Right atrium auricular region (tissue), 2 donors: ENCODE data around the gene EGFLAM. TPM values are rescaled to one million over a fixed set of nuclear protein-coding genes. Genes with fewer than 3 reads are reported as not detected.
A peak's percentile ranks its signal among the peaks of the same experiment; 100 is the strongest.

Experiments used
- DNase-seq: peaks from one replicate; pipeline ENCODE4 v3.0.0-alpha.2; 2019; ENCODE audit warnings: low spot score
- H3K27ac ChIP-seq, 2 donors: fragments of 200-600 bp; sonication (generic); 1 replicate in 1 of 2; 2 replicates in 1 of 2; pipeline ENCODE4 v1.5.1; 2016 to 2019
- H3K27me3 ChIP-seq, 2 donors: fragments of 200-600 bp; sonication (generic); one replicate each; pipeline versions ENCODE4 v1.5.1 to v1.6.0; 2017 to 2019
- H3K36me3 ChIP-seq: fragments of 200-600 bp; sonication (generic); one replicate; pipeline ENCODE4 v1.5.1; 2016
- H3K4me1 ChIP-seq, 2 donors: fragments of 200-600 bp; sonication (generic); one replicate each; pipeline versions ENCODE4 v1.5.1 to v1.6.0; 2017 to 2019
- H3K4me3 ChIP-seq, 2 donors: fragments of 200-600 bp; sonication (generic); 1 replicate in 1 of 2; 2 replicates in 1 of 2; pipeline ENCODE4 v1.5.1; 2017 to 2019; ENCODE audit warnings: mild to moderate bottlenecking in 1 of 2, moderate library complexity in 1 of 2
- H3K9me3 ChIP-seq, 2 donors: fragments of 200-600 bp; sonication (generic); one replicate each; pipeline ENCODE4 v1.5.1; 2019
- total RNA-seq, 2 donors: library from RNA; depleted of rRNA; stranded (reverse); fragments of >200 nt; gene quantifications; one replicate each; pipeline ENCODE4 v1.1.0, GENCODE V29; 2016
- TF ChIP-seq, protein P1 (sequence below), 2 donors: fragments of 200-600 bp; sonication (generic); IDR thresholded peaks; one replicate each; pipeline ENCODE4 v1.5.1; 2019; ENCODE audit warnings: antibody characterized with exemption in 2 of 2

Gene EGFLAM
- total RNA-seq, 2 donors from 2014 or later, result 2.2 to 8.8 TPM

DNA sequence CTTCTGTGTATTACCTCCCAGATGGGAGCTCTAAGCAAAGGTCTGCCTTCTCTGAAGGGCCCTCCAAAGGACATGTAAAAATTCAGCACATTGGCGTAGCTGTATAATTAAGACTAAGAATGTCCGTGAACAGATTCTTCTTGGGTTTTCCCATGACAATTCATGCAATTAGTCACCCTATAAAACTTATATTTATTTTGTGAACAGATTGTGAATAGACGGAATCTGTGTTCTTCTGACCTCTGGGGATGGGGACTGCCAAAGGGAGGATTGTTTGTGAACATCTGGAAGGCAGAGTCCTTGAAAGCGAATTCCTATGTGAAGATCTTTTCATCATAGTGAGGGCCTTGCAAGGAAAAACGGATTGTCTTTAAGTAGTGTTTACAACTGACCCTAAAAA lies 111.3 kb downstream of the EGFLAM start:
- Histone ChIP-seq H3K27ac (no peak overlapping the region), H3K27me3 (no peaks in the 10 kb centered on the region), H3K36me3 (no peaks in the 10 kb centered on the region), H3K4me3 (no peak overlapping the region), H3K9me3 (no peaks in the 10 kb centered on the region), H3K4me1 (no peaks in the 10 kb centered on the region)
- DNase-seq, result no peak
- TF ChIP-seq, protein P1, sequence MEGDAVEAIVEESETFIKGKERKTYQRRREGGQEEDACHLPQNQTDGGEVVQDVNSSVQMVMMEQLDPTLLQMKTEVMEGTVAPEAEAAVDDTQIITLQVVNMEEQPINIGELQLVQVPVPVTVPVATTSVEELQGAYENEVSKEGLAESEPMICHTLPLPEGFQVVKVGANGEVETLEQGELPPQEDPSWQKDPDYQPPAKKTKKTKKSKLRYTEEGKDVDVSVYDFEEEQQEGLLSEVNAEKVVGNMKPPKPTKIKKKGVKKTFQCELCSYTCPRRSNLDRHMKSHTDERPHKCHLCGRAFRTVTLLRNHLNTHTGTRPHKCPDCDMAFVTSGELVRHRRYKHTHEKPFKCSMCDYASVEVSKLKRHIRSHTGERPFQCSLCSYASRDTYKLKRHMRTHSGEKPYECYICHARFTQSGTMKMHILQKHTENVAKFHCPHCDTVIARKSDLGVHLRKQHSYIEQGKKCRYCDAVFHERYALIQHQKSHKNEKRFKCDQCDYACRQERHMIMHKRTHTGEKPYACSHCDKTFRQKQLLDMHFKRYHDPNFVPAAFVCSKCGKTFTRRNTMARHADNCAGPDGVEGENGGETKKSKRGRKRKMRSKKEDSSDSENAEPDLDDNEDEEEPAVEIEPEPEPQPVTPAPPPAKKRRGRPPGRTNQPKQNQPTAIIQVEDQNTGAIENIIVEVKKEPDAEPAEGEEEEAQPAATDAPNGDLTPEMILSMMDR (IDR thresholded peaks at IDR 0.05), result no peak

DNA sequence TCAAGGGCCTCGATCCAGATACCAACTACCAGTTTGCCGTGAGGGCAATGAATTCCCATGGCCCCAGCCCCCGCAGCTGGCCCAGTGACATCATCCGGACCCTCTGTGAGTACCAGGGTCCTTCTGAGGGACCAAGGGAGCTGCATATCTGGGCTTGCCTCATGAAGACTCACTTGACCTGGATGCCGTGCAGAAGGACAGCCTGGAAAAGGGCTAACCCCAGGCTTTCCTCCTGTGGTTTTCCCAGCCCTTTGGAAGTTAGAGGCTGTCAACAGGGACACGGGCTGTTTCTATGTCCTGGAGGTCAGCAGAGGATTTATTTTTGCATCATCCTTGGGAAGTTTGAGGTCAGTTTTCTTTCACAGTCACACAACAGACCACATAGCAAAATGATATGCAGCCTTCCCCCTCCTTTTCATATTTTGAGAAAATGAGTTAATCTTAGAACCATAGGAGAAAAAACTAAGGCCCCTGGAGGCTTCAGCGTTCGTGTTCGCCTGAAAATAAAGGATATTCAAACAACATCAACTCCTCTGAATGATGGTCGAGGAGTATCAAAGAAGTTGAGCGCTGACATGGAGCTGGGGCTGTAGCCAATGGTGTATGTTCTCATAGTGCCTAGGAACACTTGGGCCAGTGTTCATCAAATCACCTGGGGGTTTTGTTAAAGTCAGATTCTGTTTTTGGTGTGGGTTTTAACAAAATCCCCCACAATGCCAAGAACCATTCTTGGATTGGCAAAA lies 112.2 kb downstream of the EGFLAM start:
- H3K36me3 ChIP-seq, result no peaks in the 10 kb centered on the region
- no peak overlapping the region for H3K4me3 ChIP-seq
- H3K27me3 ChIP-seq, result no peaks in the 10 kb centered on the region
- TF ChIP-seq, protein P1 (IDR thresholded peaks at IDR 0.05), result no peak
- H3K9me3 ChIP-seq, result no peaks in the 10 kb centered on the region
- H3K27ac ChIP-seq, result peak overlapping the region in 1 of 2 donors; percentile 43
- DNase-seq, result no peak
- no peaks in the 10 kb centered on the region for H3K4me1 ChIP-seq

DNA sequence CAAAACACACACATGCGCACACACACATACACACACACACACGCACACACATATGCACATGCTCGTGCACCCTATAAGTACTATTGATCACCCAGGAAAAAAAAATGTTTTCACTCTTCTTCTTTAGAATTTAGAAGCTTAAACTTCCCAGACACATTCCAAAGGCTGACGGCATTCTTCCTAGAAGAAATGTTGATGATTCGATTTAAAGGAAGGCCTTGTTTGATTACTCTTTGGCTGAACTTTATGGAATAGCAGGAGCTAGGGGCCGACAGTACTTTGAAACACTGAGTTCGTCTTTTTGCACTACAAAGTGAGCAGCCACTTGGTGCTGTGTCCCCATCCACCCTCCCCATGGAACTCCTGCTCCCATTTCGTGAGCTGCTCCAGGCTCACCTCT lies 113.2 kb downstream of the EGFLAM start:
- no peaks in the 10 kb centered on the region for H3K4me1 ChIP-seq
- no peak overlapping the region for H3K4me3 ChIP-seq
- no peaks in the 10 kb centered on the region for H3K27me3 ChIP-seq
- H3K9me3 ChIP-seq, result no peaks in the 10 kb centered on the region
- H3K36me3 ChIP-seq, result no peaks in the 10 kb centered on the region
- TF ChIP-seq, protein P1 (IDR thresholded peaks at IDR 0.05), result no peak
- DNase-seq, result no peak
- H3K27ac ChIP-seq, result no peak overlapping the region

DNA sequence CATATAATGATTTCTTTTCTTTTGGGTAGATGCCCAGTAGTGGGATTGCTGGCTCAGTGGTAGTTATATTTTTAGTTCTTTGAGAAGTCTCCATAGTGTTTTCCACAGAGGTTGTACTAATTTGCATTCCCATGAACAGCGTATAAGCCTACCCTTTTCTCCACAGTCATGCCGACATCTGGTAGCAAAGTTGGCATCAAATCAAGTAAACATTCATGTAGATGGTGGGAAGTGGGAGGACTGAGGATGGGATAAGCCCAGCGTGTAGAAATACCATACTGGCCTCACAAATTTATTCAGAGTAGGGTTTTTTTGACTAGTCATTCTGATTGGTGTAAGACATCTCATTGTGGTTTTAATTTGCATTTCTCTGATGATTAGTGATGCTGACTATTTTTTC lies 115.4 kb downstream of the EGFLAM start:
- H3K36me3 ChIP-seq, result no peaks in the 10 kb centered on the region
- H3K27ac ChIP-seq, result no peak overlapping the region
- H3K4me3 ChIP-seq, result no peak overlapping the region
- H3K9me3 ChIP-seq, result no peaks in the 10 kb centered on the region
- no peak for DNase-seq
- TF ChIP-seq, protein P1 (IDR thresholded peaks at IDR 0.05), result no peak
- no peaks in the 10 kb centered on the region for H3K27me3 ChIP-seq
- H3K4me1 ChIP-seq, result no peaks in the 10 kb centered on the region

DNA sequence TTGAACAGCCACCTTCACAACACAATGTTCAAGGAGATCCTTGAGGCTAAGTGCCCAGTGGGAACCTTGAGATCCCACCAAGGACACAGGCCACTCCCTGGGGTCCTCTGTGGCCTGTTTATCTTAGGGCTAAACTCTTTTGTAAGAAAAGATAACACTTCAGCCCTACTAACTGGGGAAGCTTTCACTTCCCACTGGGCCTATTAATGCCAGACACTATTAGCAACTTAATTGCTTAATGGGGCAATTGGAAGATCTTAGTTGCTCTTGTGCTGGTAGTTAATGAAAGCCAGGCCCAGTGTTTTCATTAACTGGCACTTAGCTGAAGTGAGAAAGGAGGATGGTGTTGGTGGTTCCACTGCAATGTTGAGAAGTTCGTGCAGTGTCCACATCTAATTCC lies 117.1 kb downstream of the EGFLAM start:
- H3K9me3 ChIP-seq, result no peaks in the 10 kb centered on the region
- H3K27me3 ChIP-seq, result no peaks in the 10 kb centered on the region
- TF ChIP-seq, protein P1 (IDR thresholded peaks at IDR 0.05), result no peak
- no peaks in the 10 kb centered on the region for H3K36me3 ChIP-seq
- no peak overlapping the region for H3K4me3 ChIP-seq
- no peaks in the 10 kb centered on the region for H3K4me1 ChIP-seq
- no peak for DNase-seq
- H3K27ac ChIP-seq, result no peak overlapping the region

DNA sequence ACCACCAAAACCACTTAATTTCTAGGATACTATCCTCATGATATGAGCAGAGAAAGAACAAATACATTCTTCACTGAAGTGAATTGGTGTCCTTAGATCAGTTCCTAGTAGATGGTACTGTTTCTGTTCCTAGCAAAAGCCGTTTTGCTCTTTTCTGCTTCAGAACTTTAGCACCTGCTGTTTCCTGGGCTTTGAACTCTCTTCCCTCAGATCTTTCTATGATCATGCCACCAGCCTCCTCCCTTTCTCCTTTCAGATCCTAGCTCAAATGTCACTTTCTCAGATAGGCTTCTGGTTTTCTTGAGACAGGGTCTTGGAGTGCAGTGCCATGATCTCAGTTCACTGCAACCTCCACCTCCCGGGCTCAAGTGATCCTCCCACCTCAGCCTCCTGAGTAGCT lies 118.0 kb downstream of the EGFLAM start:
- no peaks in the 10 kb centered on the region for H3K36me3 ChIP-seq
- TF ChIP-seq, protein P1 (IDR thresholded peaks at IDR 0.05), result no peak
- DNase-seq, result no peak
- H3K27me3 ChIP-seq, result no peaks in the 10 kb centered on the region
- H3K4me1 ChIP-seq, result no peaks in the 10 kb centered on the region
- no peak overlapping the region for H3K4me3 ChIP-seq
- H3K27ac ChIP-seq, result no peak overlapping the region
- no peaks in the 10 kb centered on the region for H3K9me3 ChIP-seq
